ENCODE results near the gene ANKRD27.

The ANKRD27 gene

GRCh38 chr19:32674153-32674930 lies 638 bp downstream of the ANKRD27 start:
- TF ChIP-seq CTCF (IDR thresholded peaks at IDR 0.05; ENCODE audit: insufficient read depth, low read length, missing control alignments): no peak
- no peak for DNase-seq (ENCODE audit: low read depth, low spot score)
- H3K4me3 ChIP-seq (ENCODE audit: low read depth, low read length): peak overlapping the region; percentile 95
- ChIA-PET POLR2A (interaction anchor here (0.6 to 0.9 kb wide), 2 partner anchors 17 to 417 kb away, joined by 3 read pairs; partner anchors contain the start of gene NUDT19), CTCF (interaction anchor here (1.0 kb wide), 1 partner anchor 74 kb away, joined by 4 read pairs; no protein-coding TSS in a partner anchor)

GRCh38 chr19:32673573-32673972 lies 1.4 kb downstream of the ANKRD27 start:
- POLR2A ChIA-PET: no interaction called here
- H3K4me3 ChIP-seq (ENCODE audit: low read depth, low read length): peak overlapping the region; percentile 95
- DNase-seq (ENCODE audit: low read depth, low spot score): no peak
- CTCF ChIA-PET: interaction anchor here (1.0 kb wide), 1 partner anchor 303 kb away, joined by 3 read pairs; no protein-coding TSS in a partner anchor
- no peak for TF ChIP-seq CTCF (IDR thresholded peaks at IDR 0.05; ENCODE audit: insufficient read depth, low read length, missing control alignments)

GRCh38 chr19:32672841-32673240 lies 2.1 kb downstream of the ANKRD27 start:
- ChIA-PET CTCF (interaction anchor here (1.0 kb wide), 1 partner anchor 304 kb away, joined by 3 read pairs; no protein-coding TSS in a partner anchor), POLR2A (no interaction called here)
- TF ChIP-seq CTCF (IDR thresholded peaks at IDR 0.05; ENCODE audit: insufficient read depth, low read length, missing control alignments): no peak
- H3K4me3 ChIP-seq (ENCODE audit: low read depth, low read length): no peak overlapping the region
- no peak for DNase-seq (ENCODE audit: low read depth, low spot score)

GRCh38 chr19:32671883-32672593 lies 2.9 kb downstream of the ANKRD27 start:
- CTCF ChIA-PET: no interaction called here

GRCh38 chr19:32669310-32669709 lies 5.7 kb downstream of the ANKRD27 start:
- H3K4me3 ChIP-seq (ENCODE audit: low read depth, low read length): no peak overlapping the region
- TF ChIP-seq CTCF (IDR thresholded peaks at IDR 0.05; ENCODE audit: insufficient read depth, low read length, missing control alignments): no peak
- no peak for DNase-seq (ENCODE audit: low read depth, low spot score)
- CTCF ChIA-PET: no interaction called here
- POLR2A ChIA-PET: no interaction called here

More at GRCh38 chr19:32671883-32672593, 2.9 kb downstream of the ANKRD27 start:
- DNase-seq (ENCODE audit: low read depth, low spot score): no peak
- no peak for TF ChIP-seq CTCF (IDR thresholded peaks at IDR 0.05; ENCODE audit: insufficient read depth, low read length, missing control alignments)
- POLR2A ChIA-PET: no interaction called here
- no peak overlapping the region for H3K4me3 ChIP-seq (ENCODE audit: low read depth, low read length)

GRCh38 chr19:32666084-32666483 lies 8.9 kb downstream of the ANKRD27 start:
- TF ChIP-seq CTCF (IDR thresholded peaks at IDR 0.05; ENCODE audit: insufficient read depth, low read length, missing control alignments): no peak
- ChIA-PET CTCF (no interaction called here), POLR2A (no interaction called here)
- DNase-seq (ENCODE audit: low read depth, low spot score): no peak
- H3K4me3 ChIP-seq (ENCODE audit: low read depth, low read length): no peak overlapping the region

Data from AG04449 (cell line).